ENCODE results near the gene SLIRP.
"Not testable (repeated sequence)": the region's sequence is repeated elsewhere in the genome, so short reads cannot be mapped to it uniquely, and the experiment has no call there.

Gene SLIRP

GRCh38 chr14:77730976-77731497 is 23.1 kb downstream of the SLIRP start:
- no peak for DNase-seq
- in situ Hi-C loops (cut with MboI; ENCODE audit: low pct_unique_long_range_greater_than_20kb, low sequenced_read_pairs): no loop called here

- in situ Hi-C loops (cut with MboI; ENCODE audit: low pct_unique_long_range_greater_than_20kb, low sequenced_read_pairs): no loop called here
Observed at GRCh38 chr14:77738559-77739250, 30.8 kb downstream of the SLIRP start.

DNA sequence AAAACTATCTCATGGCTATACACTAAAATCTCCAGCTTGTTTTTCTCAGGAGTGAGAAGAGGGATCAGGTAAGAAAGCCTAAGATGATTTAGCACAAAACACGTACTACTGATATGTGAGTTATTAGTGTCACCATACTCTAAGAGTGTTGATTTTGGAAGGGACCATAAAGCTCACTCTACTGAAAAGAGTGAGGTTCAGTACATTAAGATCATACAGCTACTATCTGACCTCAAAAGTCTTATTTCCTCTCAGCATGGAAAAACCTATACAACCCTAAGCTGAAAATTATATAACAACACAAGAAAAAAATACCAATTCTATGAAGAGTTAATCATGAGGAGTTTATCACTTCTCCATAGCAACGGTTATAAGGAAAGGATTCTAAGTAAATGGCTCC is 33.5 kb downstream of the SLIRP start:
- in situ Hi-C loops (cut with MboI; ENCODE audit: low pct_unique_long_range_greater_than_20kb, low sequenced_read_pairs): no loop called here

More at GRCh38 chr14:77738559-77739250, 30.8 kb downstream of the SLIRP start:
- no peak for DNase-seq

DNA sequence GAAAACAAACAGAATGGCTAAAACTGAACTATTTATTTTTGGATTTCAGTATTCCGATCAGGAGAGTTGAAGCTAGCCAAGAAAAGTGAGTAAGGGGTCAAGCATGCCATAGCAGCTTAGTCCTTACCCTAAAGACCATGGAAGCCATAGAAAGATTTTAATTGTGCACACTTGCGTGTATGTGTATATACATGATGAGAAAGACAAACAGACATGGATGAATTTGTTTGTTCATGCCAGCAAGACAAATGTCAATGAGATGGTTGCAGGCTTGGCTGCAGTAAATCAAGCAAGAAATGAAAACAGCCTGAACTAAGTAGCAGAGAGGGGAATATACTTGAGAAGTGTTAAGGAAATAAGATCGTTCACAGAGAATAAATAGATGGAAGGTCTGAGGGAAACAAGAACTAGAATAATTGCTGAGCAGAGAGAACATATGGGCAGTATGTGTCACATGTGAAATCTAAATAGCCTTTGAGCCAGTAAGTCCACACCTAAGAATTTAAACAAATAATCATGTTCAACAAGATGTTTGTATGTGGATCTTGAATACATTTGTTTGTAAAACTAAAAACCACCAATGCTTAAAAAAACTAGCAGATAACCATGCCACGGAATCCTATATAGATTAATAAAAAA is 38.3 kb downstream of the SLIRP start:
- no peak for DNase-seq

More for the DNA sequence above, 33.5 kb downstream of the SLIRP start:
- DNase-seq: no peak

GRCh38 chr14:77747425-77747824 is 39.5 kb downstream of the SLIRP start:
- in situ Hi-C loops (cut with MboI; ENCODE audit: low pct_unique_long_range_greater_than_20kb, low sequenced_read_pairs); DNase-seq: not testable (repeated sequence)

More for the DNA sequence above, 38.3 kb downstream of the SLIRP start:
- in situ Hi-C loops (cut with MboI; ENCODE audit: low pct_unique_long_range_greater_than_20kb, low sequenced_read_pairs): no loop called here

GRCh38 chr14:77752266-77752665 is 44.4 kb downstream of the SLIRP start:
- no peak for DNase-seq
- in situ Hi-C loops (cut with MboI; ENCODE audit: low pct_unique_long_range_greater_than_20kb, low sequenced_read_pairs): no loop called here

DNA sequence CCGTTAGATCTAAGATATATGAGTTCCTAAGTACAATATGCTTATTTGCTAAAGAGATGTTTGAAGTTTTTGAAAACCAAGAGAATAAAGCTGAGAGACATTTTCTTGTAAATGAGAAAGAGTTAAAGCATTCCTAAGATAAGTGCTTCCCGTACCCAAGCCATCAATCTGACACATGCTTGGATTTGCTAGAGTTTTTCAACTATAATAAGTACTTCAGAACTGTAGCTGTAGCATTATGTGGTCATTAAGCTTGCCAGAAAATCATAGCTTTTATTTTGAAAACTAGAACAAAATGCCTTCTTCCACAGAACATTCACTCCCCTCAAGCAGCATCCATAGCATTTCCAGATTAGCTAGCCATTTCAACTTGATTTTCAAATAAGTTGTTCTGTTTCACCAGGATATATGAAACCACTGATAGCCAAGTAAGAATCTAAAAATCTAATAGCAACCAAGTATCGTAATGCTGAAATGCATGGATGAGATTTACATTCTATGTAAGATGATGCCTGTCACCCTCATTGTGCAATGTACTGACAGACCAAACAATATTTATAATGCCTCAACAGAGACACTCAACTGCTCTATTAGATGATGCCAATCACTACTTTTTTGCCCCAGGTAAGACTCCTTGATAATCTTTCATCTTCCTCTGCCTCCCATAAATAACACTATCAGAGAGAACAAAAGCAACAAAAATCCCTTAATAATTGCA is 45.1 kb downstream of the SLIRP start:
- DNase-seq: no peak
- in situ Hi-C loops (cut with MboI; ENCODE audit: low pct_unique_long_range_greater_than_20kb, low sequenced_read_pairs): no loop called here

DNA sequence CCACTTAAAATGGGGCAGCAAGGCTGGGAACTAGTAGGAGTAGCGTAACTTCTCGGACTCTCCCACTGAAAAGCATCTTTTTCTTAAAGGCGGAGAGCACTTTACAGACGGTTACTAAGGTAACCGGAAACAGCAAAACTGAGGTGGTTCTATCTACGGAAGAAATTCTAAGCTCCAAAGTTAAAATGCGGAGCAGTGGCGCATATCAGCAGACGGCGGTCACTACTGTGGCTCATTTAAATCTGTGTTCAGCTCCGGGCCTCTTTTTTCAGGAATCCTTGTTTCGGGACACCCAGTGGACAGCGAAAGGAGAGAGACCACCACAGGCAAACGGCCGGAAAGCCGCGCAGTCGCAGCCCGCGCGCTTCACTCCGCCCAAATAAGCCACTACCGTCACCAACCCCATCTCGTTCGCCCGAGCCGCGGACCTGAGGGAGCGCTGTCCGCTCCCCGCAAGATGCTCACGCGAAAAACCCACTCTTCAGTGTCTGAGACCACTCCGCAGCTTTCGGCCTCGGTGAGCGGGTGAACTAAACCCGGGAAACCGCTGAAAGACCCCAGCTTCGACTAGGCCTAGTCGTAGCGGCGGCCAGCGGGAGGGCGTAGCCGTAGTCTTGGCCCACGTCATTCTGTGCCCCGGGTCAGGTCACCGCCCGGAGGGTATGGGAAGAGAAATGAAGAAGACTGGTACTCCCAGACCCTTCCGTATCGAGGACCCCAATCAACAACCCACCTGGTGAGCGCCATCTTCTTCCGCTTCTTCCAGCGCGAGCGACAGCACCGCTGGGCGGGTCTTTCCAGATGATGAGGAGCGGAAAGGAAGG is 52.7 kb downstream of the SLIRP start, which contains the start of gene SNW1:
Gene SNW1, minus strand, starts transcription at position 776 of the 824 bp plus-strand sequence. Its CDS starts 29 bp downstream, at position 747.
- in situ Hi-C loops (cut with MboI; ENCODE audit: low pct_unique_long_range_greater_than_20kb, low sequenced_read_pairs): no loop called here
- peak; percentile 95 for DNase-seq

GRCh38 chr14:77761205-77761931 is 53.5 kb downstream of the SLIRP start:
- peak; percentile 44 for DNase-seq
- in situ Hi-C loops (cut with MboI; ENCODE audit: low pct_unique_long_range_greater_than_20kb, low sequenced_read_pairs): no loop called here

GRCh38 chr14:77763316-77763715 is 55.4 kb downstream of the SLIRP start:
- in situ Hi-C loops (cut with MboI; ENCODE audit: low pct_unique_long_range_greater_than_20kb, low sequenced_read_pairs): no loop called here
- no peak for DNase-seq

- in situ Hi-C loops (cut with MboI; ENCODE audit: low pct_unique_long_range_greater_than_20kb, low sequenced_read_pairs): no loop called here
- DNase-seq: no peak
Observed at GRCh38 chr14:77763978-77764377, 56.1 kb downstream of the SLIRP start.

Measured in KBM-7 (cell line).